DND-41 (cell line): ENCODE results near the gene MRGPRX2.

Experiments
- EZH2 ChIP-seq: IDR thresholded peaks from 3 replicates; pipeline ENCODE4 v1.6.1; 2012; ENCODE audit warnings: borderline replicate concordance, low read depth, mild to moderate bottlenecking, moderate library complexity, low read length, inconsistent platforms; ENCODE audit not compliant: severe bottlenecking
- TF ChIP-seq, protein P1 (sequence below): IDR thresholded peaks from 2 replicates; pipeline ENCODE4 v1.5.1; 2012; ENCODE audit warnings: borderline replicate concordance, low read length, moderate library complexity, mild to moderate bottlenecking; ENCODE audit not compliant: poor library complexity, severe bottlenecking; ENCODE audit errors: extremely low read depth

DNA sequence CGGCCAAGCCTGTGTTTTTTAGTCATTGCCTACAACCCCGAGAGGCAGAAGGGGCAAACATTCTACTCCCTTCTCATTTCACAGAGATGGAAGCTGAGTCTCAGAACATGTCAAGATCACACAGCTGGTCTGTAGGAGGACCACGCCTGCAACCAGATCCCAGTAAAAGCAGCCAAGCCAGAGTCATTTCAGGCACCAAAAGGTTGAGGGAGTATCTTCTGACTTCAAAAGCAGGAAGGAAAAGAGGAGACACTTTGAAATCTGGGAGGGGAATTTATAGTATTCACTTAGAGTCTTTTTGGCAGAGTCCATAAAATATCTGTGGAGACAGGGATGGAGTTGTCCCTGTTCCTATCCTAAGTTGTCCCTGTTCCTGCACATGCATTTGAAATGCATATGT is 38.6 kb upstream of the MRGPRX2 start:
- TF ChIP-seq, protein P1, sequence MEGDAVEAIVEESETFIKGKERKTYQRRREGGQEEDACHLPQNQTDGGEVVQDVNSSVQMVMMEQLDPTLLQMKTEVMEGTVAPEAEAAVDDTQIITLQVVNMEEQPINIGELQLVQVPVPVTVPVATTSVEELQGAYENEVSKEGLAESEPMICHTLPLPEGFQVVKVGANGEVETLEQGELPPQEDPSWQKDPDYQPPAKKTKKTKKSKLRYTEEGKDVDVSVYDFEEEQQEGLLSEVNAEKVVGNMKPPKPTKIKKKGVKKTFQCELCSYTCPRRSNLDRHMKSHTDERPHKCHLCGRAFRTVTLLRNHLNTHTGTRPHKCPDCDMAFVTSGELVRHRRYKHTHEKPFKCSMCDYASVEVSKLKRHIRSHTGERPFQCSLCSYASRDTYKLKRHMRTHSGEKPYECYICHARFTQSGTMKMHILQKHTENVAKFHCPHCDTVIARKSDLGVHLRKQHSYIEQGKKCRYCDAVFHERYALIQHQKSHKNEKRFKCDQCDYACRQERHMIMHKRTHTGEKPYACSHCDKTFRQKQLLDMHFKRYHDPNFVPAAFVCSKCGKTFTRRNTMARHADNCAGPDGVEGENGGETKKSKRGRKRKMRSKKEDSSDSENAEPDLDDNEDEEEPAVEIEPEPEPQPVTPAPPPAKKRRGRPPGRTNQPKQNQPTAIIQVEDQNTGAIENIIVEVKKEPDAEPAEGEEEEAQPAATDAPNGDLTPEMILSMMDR = no peak
- no peak for TF ChIP-seq EZH2
